Islet of Langerhans (tissue), 1 donor: ENCODE measurements around the gene PLA2G12A.

Experiments used
- FAIRE-seq: peaks from one replicate; lab custom pipeline; 2011; peaks lifted over from hg19 to GRCh38; lab: Jason Lieb, UNC

The PLA2G12A gene

GRCh38 chr4:109729718-109730618, at the start of gene PLA2G12A:
Gene PLA2G12A, minus strand, starts transcription at chr4:109730070. Its CDS starts 261 bp downstream, at chr4:109729809.
- FAIRE-seq = no peak

- FAIRE-seq = no peak
These were observed 35.0 kb upstream of the PLA2G12A start for GRCh38 chr4:109764789-109765402.

GRCh38 chr4:109764376-109764775, 34.5 kb upstream of the PLA2G12A start:
- FAIRE-seq = no peak

GRCh38 chr4:109760682-109761081, 30.8 kb upstream of the PLA2G12A start:
- FAIRE-seq = no peak

GRCh38 chr4:109755656-109756055, 25.8 kb upstream of the PLA2G12A start:
- FAIRE-seq = no peak

GRCh38 chr4:109754093-109754857, 24.4 kb upstream of the PLA2G12A start:
- no peak for FAIRE-seq

GRCh38 chr4:109752525-109752924, 22.7 kb upstream of the PLA2G12A start:
- no peak for FAIRE-seq

GRCh38 chr4:109751852-109752251, 22.0 kb upstream of the PLA2G12A start:
- FAIRE-seq = no peak

GRCh38 chr4:109750652-109751244, 20.9 kb upstream of the PLA2G12A start:
- FAIRE-seq = no peak

- FAIRE-seq = no peak
These were observed 19.7 kb upstream of the PLA2G12A start for GRCh38 chr4:109749388-109750082.

- FAIRE-seq = no peak
These were observed 18.2 kb upstream of the PLA2G12A start for GRCh38 chr4:109748114-109748513.

- FAIRE-seq = no peak
These were observed 16.9 kb upstream of the PLA2G12A start for GRCh38 chr4:109746728-109747127.

GRCh38 chr4:109745830-109746229, 16.0 kb upstream of the PLA2G12A start:
- FAIRE-seq = no peak

- no peak for FAIRE-seq
These were observed 9.7 kb upstream of the PLA2G12A start for GRCh38 chr4:109739547-109739946.

GRCh38 chr4:109738104-109738872, 8.4 kb upstream of the PLA2G12A start:
- FAIRE-seq = no peak

- FAIRE-seq = no peak
These were observed 5.9 kb upstream of the PLA2G12A start for GRCh38 chr4:109735566-109736365.

- no peak for FAIRE-seq
These were observed 3.9 kb upstream of the PLA2G12A start for GRCh38 chr4:109733728-109734127.

GRCh38 chr4:109730619-109731545, 1.0 kb upstream of the PLA2G12A start:
- no peak for FAIRE-seq

- no peak for FAIRE-seq
These were observed 653 bp downstream of the PLA2G12A start for GRCh38 chr4:109729117-109729717.
